GM18861 (cell line): ENCODE results near the gene CPSF4L.
A peak's percentile ranks its signal among the peaks of the same experiment; 100 is the strongest.
"Not testable (repeated sequence)": the region's sequence is repeated elsewhere in the genome, so short reads cannot be mapped to it uniquely, and the experiment has no call there.

Experiments
- ATAC-seq: cut with Tn5 transposase; IDR thresholded peaks from one replicate; pipeline ENCODE4 v1.9.1; 2021; ENCODE audit not compliant: unreplicated experiment

CPSF4L gene

GRCh38 chr17:73261617-73261951 is at the start of gene CPSF4L:
TSS of gene CPSF4L (minus strand) at chr17:73261880. CDS start at chr17:73261818, 62 bp downstream.
- ATAC-seq: no peak

- ATAC-seq: no peak
Measured at GRCh38 chr17:73311428-73311780, 49.7 kb upstream of the CPSF4L start.

- no peak for ATAC-seq
Measured at GRCh38 chr17:73309727-73310596, 48.3 kb upstream of the CPSF4L start.

- ATAC-seq: not testable (repeated sequence)
Measured at GRCh38 chr17:73308959-73309358, 47.3 kb upstream of the CPSF4L start.

GRCh38 chr17:73308017-73308823 is 46.5 kb upstream of the CPSF4L start:
- no peak for ATAC-seq

- ATAC-seq: no peak
Measured at GRCh38 chr17:73307130-73307529, 45.5 kb upstream of the CPSF4L start.

GRCh38 chr17:73305845-73306836 is 44.5 kb upstream of the CPSF4L start:
- ATAC-seq: no peak

GRCh38 chr17:73304971-73305812 is 43.5 kb upstream of the CPSF4L start:
- no peak for ATAC-seq

- ATAC-seq: no peak
Measured at GRCh38 chr17:73304438-73304837, 42.8 kb upstream of the CPSF4L start.

- no peak for ATAC-seq
Measured at GRCh38 chr17:73302189-73302588, 40.5 kb upstream of the CPSF4L start.

- no peak for ATAC-seq
Measured at GRCh38 chr17:73301369-73301768, 39.7 kb upstream of the CPSF4L start.

GRCh38 chr17:73300392-73300791 is 38.7 kb upstream of the CPSF4L start:
- no peak for ATAC-seq

GRCh38 chr17:73297934-73298861 is 36.5 kb upstream of the CPSF4L start:
- ATAC-seq: no peak

- no peak for ATAC-seq
Measured at GRCh38 chr17:73293480-73293911, 31.8 kb upstream of the CPSF4L start.

- no peak for ATAC-seq
Measured at GRCh38 chr17:73293031-73293430, 31.4 kb upstream of the CPSF4L start.

GRCh38 chr17:73292031-73292531 is 30.4 kb upstream of the CPSF4L start:
- ATAC-seq: no peak

GRCh38 chr17:73291260-73291801 is 29.7 kb upstream of the CPSF4L start:
- ATAC-seq: peak; percentile 76
